Measurements from ENCODE around the gene MAPKAP1.

The MAPKAP1 gene

GRCh38 chr9:125497478-125497877 is 209.5 kb downstream of the MAPKAP1 start:
- H3K56ac ChIP-seq (ENCODE audit: low read length), result no peak overlapping the region
- peaks cover 20% of the 10 kb centered on the region for H3K4me1 ChIP-seq (ENCODE audit: control insufficient read depth, low read depth, low read length)
- no peak overlapping the region for H3K18ac ChIP-seq (ENCODE audit: low read length)
- no peak overlapping the region for H3K4ac ChIP-seq (ENCODE audit: low read depth, low read length)
- no peaks in the 10 kb centered on the region for H3K36me3 ChIP-seq (ENCODE audit: control insufficient read depth, insufficient read depth, low read length)
- no peak overlapping the region for H2BK5ac ChIP-seq (ENCODE audit: low read length)
- no peak overlapping the region for H3K9ac ChIP-seq (ENCODE audit: low read length)
- H3K79me1 ChIP-seq (ENCODE audit: low read length), result no peaks in the 10 kb centered on the region
- H3K27ac ChIP-seq (ENCODE audit: low read depth, low read length), result no peak overlapping the region
- H2BK120ac ChIP-seq (ENCODE audit: low read depth, low read length), result no peak overlapping the region
- no peak overlapping the region for H2BK15ac ChIP-seq (replicated peaks; ENCODE audit: low read depth)
- no peak overlapping the region for H3K23ac ChIP-seq (ENCODE audit: low read length)
- H4K5ac ChIP-seq (ENCODE audit: low read length), result no peak overlapping the region
- no peak overlapping the region for H3K4me3 ChIP-seq (ENCODE audit: low read length)
- H3K27me3 ChIP-seq (ENCODE audit: insufficient read depth, low read length, poor library complexity), result no peaks in the 10 kb centered on the region
- H3K4me2 ChIP-seq (ENCODE audit: low read length), result no peak overlapping the region
- H2AK5ac ChIP-seq (ENCODE audit: low read length), result no peak overlapping the region
- no peak for DNase-seq
- H3K79me2 ChIP-seq (ENCODE audit: control insufficient read depth, insufficient read depth, low read length), result no peaks in the 10 kb centered on the region
- no peak overlapping the region for H4K8ac ChIP-seq (ENCODE audit: low read depth, low read length)

DNA sequence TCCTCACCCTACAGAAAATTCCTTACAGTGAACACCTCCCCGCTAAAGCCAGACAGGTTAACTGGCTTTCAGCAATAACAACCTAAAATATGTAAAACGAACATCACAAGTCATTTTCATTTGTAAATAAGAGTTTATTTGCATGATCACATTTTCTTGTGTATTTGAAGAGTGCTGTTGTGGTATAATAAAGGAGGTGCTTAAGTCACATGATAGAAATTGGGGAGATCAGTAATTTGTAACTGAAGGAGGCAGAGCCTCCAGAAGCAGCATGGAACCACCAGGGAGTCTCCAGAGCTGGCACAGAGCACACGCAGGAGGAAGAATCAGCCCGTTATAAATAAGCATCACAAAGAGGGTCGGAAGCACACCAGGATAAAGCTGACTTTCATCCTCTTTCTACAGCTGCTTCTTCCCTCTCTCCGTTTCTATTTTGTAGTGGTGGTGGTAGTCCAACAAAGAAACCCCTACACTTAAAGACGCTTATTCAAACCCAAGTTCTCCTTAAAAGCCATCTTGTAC is 210.6 kb downstream of the MAPKAP1 start:
- Histone ChIP-seq H3K79me2 (ENCODE audit: control insufficient read depth, insufficient read depth, low read length) (no peaks in the 10 kb centered on the region), H3K4me2 (ENCODE audit: low read length) (no peak overlapping the region), H2BK5ac (ENCODE audit: low read length) (no peak overlapping the region), H3K36me3 (ENCODE audit: control insufficient read depth, insufficient read depth, low read length) (no peaks in the 10 kb centered on the region), H3K56ac (ENCODE audit: low read length) (peak overlapping the region; percentile 19), H3K27ac (ENCODE audit: low read depth, low read length) (no peak overlapping the region), H3K27me3 (ENCODE audit: insufficient read depth, low read length, poor library complexity) (no peaks in the 10 kb centered on the region), H3K4me3 (ENCODE audit: low read length) (no peak overlapping the region), H4K5ac (ENCODE audit: low read length) (no peak overlapping the region), H4K8ac (ENCODE audit: low read depth, low read length) (no peak overlapping the region), H2BK15ac (replicated peaks; ENCODE audit: low read depth) (no peak overlapping the region), H3K4ac (ENCODE audit: low read depth, low read length) (no peak overlapping the region), H3K9ac (ENCODE audit: low read length) (no peak overlapping the region), H3K18ac (ENCODE audit: low read length) (peak overlapping the region; percentile 61), H3K4me1 (ENCODE audit: control insufficient read depth, low read depth, low read length) (peaks cover 20% of the 10 kb centered on the region), H3K23ac (ENCODE audit: low read length) (no peak overlapping the region), H2BK120ac (ENCODE audit: low read depth, low read length) (peak overlapping the region; percentile 64), H3K79me1 (ENCODE audit: low read length) (no peaks in the 10 kb centered on the region), H2AK5ac (ENCODE audit: low read length) (no peak overlapping the region)
- DNase-seq, result no peak
- WGBS (ENCODE audit: extremely low coverage, insufficient coverage, low lambda C conversion rate), result no CpG with 5 or more reads among the region's 7 CpGs

GRCh38 chr9:125495172-125496119 is 211.6 kb downstream of the MAPKAP1 start:
- no peak overlapping the region for H4K5ac ChIP-seq (ENCODE audit: low read length)
- no peak overlapping the region for H2BK15ac ChIP-seq (replicated peaks; ENCODE audit: low read depth)
- peaks cover 20% of the 10 kb centered on the region for H3K4me1 ChIP-seq (ENCODE audit: control insufficient read depth, low read depth, low read length)
- peak overlapping the region; percentile 41 for H2AK5ac ChIP-seq (ENCODE audit: low read length)
- no peak overlapping the region for H3K4me2 ChIP-seq (ENCODE audit: low read length)
- no peak overlapping the region for H4K8ac ChIP-seq (ENCODE audit: low read depth, low read length)
- peak overlapping the region; percentile 59 for H3K56ac ChIP-seq (ENCODE audit: low read length)
- H2BK5ac ChIP-seq (ENCODE audit: low read length), result peak overlapping the region; percentile 2
- H3K27ac ChIP-seq (ENCODE audit: low read depth, low read length), result no peak overlapping the region
- no CpG with 5 or more reads among the region's 8 CpGs for WGBS (ENCODE audit: extremely low coverage, insufficient coverage, low lambda C conversion rate)
- no peak overlapping the region for H3K23ac ChIP-seq (ENCODE audit: low read length)
- no peaks in the 10 kb centered on the region for H3K27me3 ChIP-seq (ENCODE audit: insufficient read depth, low read length, poor library complexity)
- H3K9ac ChIP-seq (ENCODE audit: low read length), result no peak overlapping the region
- H3K18ac ChIP-seq (ENCODE audit: low read length), result no peak overlapping the region
- H3K4me3 ChIP-seq (ENCODE audit: low read length), result no peak overlapping the region
- no peaks in the 10 kb centered on the region for H3K79me1 ChIP-seq (ENCODE audit: low read length)
- peak; percentile 96 for DNase-seq
- no peak overlapping the region for H2BK120ac ChIP-seq (ENCODE audit: low read depth, low read length)
- no peak overlapping the region for H3K4ac ChIP-seq (ENCODE audit: low read depth, low read length)
- no peaks in the 10 kb centered on the region for H3K36me3 ChIP-seq (ENCODE audit: control insufficient read depth, insufficient read depth, low read length)
- H3K79me2 ChIP-seq (ENCODE audit: control insufficient read depth, insufficient read depth, low read length), result no peaks in the 10 kb centered on the region

GRCh38 chr9:125494653-125494915 is 212.4 kb downstream of the MAPKAP1 start:
- Histone ChIP-seq H3K4ac (ENCODE audit: low read depth, low read length) (no peak overlapping the region), H3K27me3 (ENCODE audit: insufficient read depth, low read length, poor library complexity) (no peaks in the 10 kb centered on the region), H3K18ac (ENCODE audit: low read length) (no peak overlapping the region), H3K79me1 (ENCODE audit: low read length) (no peaks in the 10 kb centered on the region), H2AK5ac (ENCODE audit: low read length) (no peak overlapping the region), H3K9ac (ENCODE audit: low read length) (no peak overlapping the region), H3K56ac (ENCODE audit: low read length) (no peak overlapping the region), H3K27ac (ENCODE audit: low read depth, low read length) (peak overlapping the region; percentile 30), H4K8ac (ENCODE audit: low read depth, low read length) (no peak overlapping the region), H2BK120ac (ENCODE audit: low read depth, low read length) (no peak overlapping the region), H3K79me2 (ENCODE audit: control insufficient read depth, insufficient read depth, low read length) (no peaks in the 10 kb centered on the region), H3K4me3 (ENCODE audit: low read length) (no peak overlapping the region), H3K4me1 (ENCODE audit: control insufficient read depth, low read depth, low read length) (peaks cover 20% of the 10 kb centered on the region), H2BK5ac (ENCODE audit: low read length) (no peak overlapping the region), H3K36me3 (ENCODE audit: control insufficient read depth, insufficient read depth, low read length) (no peaks in the 10 kb centered on the region), H3K4me2 (ENCODE audit: low read length) (no peak overlapping the region), H4K5ac (ENCODE audit: low read length) (no peak overlapping the region), H2BK15ac (replicated peaks; ENCODE audit: low read depth) (no peak overlapping the region), H3K23ac (ENCODE audit: low read length) (no peak overlapping the region)
- peak; percentile 41 for DNase-seq
- WGBS (ENCODE audit: extremely low coverage, insufficient coverage, low lambda C conversion rate), result no CpG with 5 or more reads among the region's 1 CpG

DNA sequence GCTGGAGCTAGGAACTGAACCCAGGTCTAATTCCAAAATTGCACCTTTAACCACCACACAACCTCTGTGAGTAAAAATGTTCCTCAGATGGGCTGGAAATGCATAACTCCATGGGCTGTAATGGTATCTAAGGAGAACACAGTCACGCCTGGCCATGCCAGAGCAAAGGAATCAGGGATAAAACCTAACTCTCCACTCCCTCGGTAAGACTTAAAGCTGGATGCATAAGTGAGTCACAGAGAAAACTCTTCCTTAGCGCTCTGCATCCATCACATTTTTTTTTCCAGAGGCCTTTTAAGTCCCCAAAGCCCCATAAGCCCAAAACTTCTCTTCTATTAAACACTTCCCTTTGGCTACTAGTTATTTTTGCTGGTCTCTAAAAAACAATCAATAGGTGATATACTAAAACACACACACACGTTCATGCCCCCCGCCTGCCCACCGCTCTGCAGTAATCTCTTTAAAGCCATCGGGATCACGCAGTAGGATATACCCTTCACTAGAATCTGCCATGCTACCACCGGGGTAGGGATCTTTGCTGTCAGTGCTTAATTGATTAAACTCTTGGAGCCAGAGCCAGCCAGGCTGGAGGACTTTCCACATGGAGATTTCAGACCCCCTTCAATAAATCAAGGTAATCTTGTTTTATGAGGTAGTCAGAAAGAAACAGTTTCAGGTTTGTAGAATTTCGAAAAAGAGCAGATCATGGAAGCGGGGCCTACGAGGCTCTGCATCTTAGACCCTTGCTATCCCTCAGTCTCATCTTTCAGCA is 212.9 kb downstream of the MAPKAP1 start:
- no peaks in the 10 kb centered on the region for H3K27me3 ChIP-seq (ENCODE audit: insufficient read depth, low read length, poor library complexity)
- no peak overlapping the region for H2BK15ac ChIP-seq (replicated peaks; ENCODE audit: low read depth)
- H3K27ac ChIP-seq (ENCODE audit: low read depth, low read length), result no peak overlapping the region
- H3K4ac ChIP-seq (ENCODE audit: low read depth, low read length), result no peak overlapping the region
- WGBS (ENCODE audit: extremely low coverage, insufficient coverage, low lambda C conversion rate), result no CpG with 5 or more reads among the region's 12 CpGs
- H3K79me2 ChIP-seq (ENCODE audit: control insufficient read depth, insufficient read depth, low read length), result no peaks in the 10 kb centered on the region
- H3K9ac ChIP-seq (ENCODE audit: low read length), result no peak overlapping the region
- peaks cover 20% of the 10 kb centered on the region for H3K4me1 ChIP-seq (ENCODE audit: control insufficient read depth, low read depth, low read length)
- no peaks in the 10 kb centered on the region for H3K79me1 ChIP-seq (ENCODE audit: low read length)
- no peak for DNase-seq
- H3K36me3 ChIP-seq (ENCODE audit: control insufficient read depth, insufficient read depth, low read length), result no peaks in the 10 kb centered on the region
- no peak overlapping the region for H3K18ac ChIP-seq (ENCODE audit: low read length)
- H3K4me3 ChIP-seq (ENCODE audit: low read length), result no peak overlapping the region
- no peak overlapping the region for H2BK120ac ChIP-seq (ENCODE audit: low read depth, low read length)
- no peak overlapping the region for H3K56ac ChIP-seq (ENCODE audit: low read length)
- H3K4me2 ChIP-seq (ENCODE audit: low read length), result no peak overlapping the region
- no peak overlapping the region for H4K5ac ChIP-seq (ENCODE audit: low read length)
- H4K8ac ChIP-seq (ENCODE audit: low read depth, low read length), result no peak overlapping the region
- no peak overlapping the region for H2AK5ac ChIP-seq (ENCODE audit: low read length)
- no peak overlapping the region for H2BK5ac ChIP-seq (ENCODE audit: low read length)
- H3K23ac ChIP-seq (ENCODE audit: low read length), result no peak overlapping the region
